ENCODE data around the gene GINS3. TPM values are rescaled to one million over a fixed set of nuclear protein-coding genes. Genes with fewer than 3 reads are reported as not detected.

Gene GINS3
- total RNA-seq, 4 donors from 2014 or later, result 2.6 to 9.6 (median 6.8) TPM

- peaks cover 39% of the 10 kb centered on the region for H3K4me1 ChIP-seq
- H3K36me3 ChIP-seq, result no peaks in the 10 kb centered on the region
- TF ChIP-seq POLR2AphosphoS5 (IDR thresholded peaks at IDR 0.05), result no peak
- no peak for TF ChIP-seq EP300 (IDR thresholded peaks at IDR 0.05)
- TF ChIP-seq, protein P1, sequence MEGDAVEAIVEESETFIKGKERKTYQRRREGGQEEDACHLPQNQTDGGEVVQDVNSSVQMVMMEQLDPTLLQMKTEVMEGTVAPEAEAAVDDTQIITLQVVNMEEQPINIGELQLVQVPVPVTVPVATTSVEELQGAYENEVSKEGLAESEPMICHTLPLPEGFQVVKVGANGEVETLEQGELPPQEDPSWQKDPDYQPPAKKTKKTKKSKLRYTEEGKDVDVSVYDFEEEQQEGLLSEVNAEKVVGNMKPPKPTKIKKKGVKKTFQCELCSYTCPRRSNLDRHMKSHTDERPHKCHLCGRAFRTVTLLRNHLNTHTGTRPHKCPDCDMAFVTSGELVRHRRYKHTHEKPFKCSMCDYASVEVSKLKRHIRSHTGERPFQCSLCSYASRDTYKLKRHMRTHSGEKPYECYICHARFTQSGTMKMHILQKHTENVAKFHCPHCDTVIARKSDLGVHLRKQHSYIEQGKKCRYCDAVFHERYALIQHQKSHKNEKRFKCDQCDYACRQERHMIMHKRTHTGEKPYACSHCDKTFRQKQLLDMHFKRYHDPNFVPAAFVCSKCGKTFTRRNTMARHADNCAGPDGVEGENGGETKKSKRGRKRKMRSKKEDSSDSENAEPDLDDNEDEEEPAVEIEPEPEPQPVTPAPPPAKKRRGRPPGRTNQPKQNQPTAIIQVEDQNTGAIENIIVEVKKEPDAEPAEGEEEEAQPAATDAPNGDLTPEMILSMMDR (IDR thresholded peaks at IDR 0.05), result no peak
- TF ChIP-seq POLR2A (IDR thresholded peaks at IDR 0.05), result no peak
- H3K27me3 ChIP-seq, result no peaks in the 10 kb centered on the region
- no peak for DNase-seq (ENCODE audit: low spot score in 2 of 2)
- H3K27ac ChIP-seq, result peak overlapping the region; percentile 66
- WGBS, result 70% methylated on average over 1 of the region's 1 CpG
- no peaks in the 10 kb centered on the region for H3K9me3 ChIP-seq
- H3K4me3 ChIP-seq, result no peak overlapping the region
Measured at GRCh38 chr16:58451945-58452401, 59.7 kb downstream of the GINS3 start.

DNA sequence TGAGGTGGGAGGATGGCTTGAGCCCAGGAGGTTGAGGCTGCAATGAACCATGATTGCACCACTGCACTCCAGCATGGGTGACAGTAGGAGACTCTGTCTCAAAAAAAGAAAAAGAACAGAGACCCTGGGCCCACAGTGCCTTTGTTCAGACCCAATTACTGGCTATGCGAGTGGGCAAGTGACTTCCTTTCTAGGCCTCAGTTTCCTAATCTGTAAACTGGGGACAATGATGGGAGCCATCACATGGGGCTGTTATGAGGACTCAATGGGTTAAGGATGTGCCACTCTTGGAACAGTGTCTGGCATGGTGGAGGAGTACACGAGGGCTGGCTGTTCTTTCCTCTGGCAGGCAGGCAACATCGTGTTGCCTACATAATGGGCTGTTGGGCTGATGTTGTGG, 60.4 kb downstream of the GINS3 start:
- Histone ChIP-seq H3K27ac (no peak overlapping the region), H3K27me3 (no peaks in the 10 kb centered on the region), H3K4me3 (no peak overlapping the region), H3K36me3 (no peaks in the 10 kb centered on the region), H3K9me3 (no peaks in the 10 kb centered on the region), H3K4me1 (peaks cover 39% of the 10 kb centered on the region)
- TF ChIP-seq, protein P1 (IDR thresholded peaks at IDR 0.05), result no peak
- TF ChIP-seq POLR2A (IDR thresholded peaks at IDR 0.05), result no peak
- TF ChIP-seq EP300 (IDR thresholded peaks at IDR 0.05), result no peak
- no peak for TF ChIP-seq POLR2AphosphoS5 (IDR thresholded peaks at IDR 0.05)
- DNase-seq (ENCODE audit: low spot score in 2 of 2), result no peak
- WGBS, result 100% methylated on average over 2 of the region's 3 CpGs

DNA sequence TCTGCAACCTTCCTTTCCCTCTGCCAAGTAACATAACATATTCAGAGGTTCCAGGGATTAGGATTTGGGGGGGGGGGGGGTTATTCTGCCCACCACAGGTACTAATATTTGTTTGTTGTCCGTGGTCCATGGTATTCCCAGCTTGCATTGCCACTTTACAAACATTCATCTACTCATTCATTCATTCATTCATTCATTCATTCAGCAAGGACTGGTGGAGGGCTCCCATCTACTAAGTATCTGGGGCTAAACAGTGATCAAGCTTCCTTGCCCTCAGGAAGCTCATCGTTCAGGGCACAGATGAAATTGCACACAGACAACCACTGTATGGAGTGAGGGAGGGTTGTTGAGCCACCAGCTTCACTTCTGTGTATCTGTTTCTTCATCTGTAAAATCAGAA, 61.9 kb downstream of the GINS3 start:
- Histone ChIP-seq H3K9me3 (no peaks in the 10 kb centered on the region), H3K4me3 (no peak overlapping the region), H3K4me1 (peaks cover 31% of the 10 kb centered on the region), H3K27me3 (no peaks in the 10 kb centered on the region), H3K27ac (no peak overlapping the region), H3K36me3 (no peaks in the 10 kb centered on the region)
- 89% methylated on average over 2 of the region's 2 CpGs for WGBS
- DNase-seq (ENCODE audit: low spot score in 2 of 2), result no peak
- TF ChIP-seq POLR2A (IDR thresholded peaks at IDR 0.05), result no peak
- TF ChIP-seq EP300 (IDR thresholded peaks at IDR 0.05), result no peak
- TF ChIP-seq, protein P1 (IDR thresholded peaks at IDR 0.05), result no peak
- no peak for TF ChIP-seq POLR2AphosphoS5 (IDR thresholded peaks at IDR 0.05)

GRCh38 chr16:58454856-58455255, 62.6 kb downstream of the GINS3 start:
- no peaks in the 10 kb centered on the region for H3K9me3 ChIP-seq
- H3K4me3 ChIP-seq, result no peak overlapping the region
- H3K36me3 ChIP-seq, result no peaks in the 10 kb centered on the region
- no peak for TF ChIP-seq POLR2A (IDR thresholded peaks at IDR 0.05)
- no peak for TF ChIP-seq POLR2AphosphoS5 (IDR thresholded peaks at IDR 0.05)
- TF ChIP-seq, protein P1 (IDR thresholded peaks at IDR 0.05), result no peak
- TF ChIP-seq EP300 (IDR thresholded peaks at IDR 0.05), result no peak
- WGBS, result 92% methylated on average over 5 of the region's 5 CpGs
- H3K27ac ChIP-seq, result no peak overlapping the region
- H3K4me1 ChIP-seq, result peaks cover 24% of the 10 kb centered on the region
- no peaks in the 10 kb centered on the region for H3K27me3 ChIP-seq
- DNase-seq (ENCODE audit: low spot score in 2 of 2), result no peak

Other genes with a start within 250 kb of the GINS3 start
- 100 to 1,000 TPM in 1 of 4 donors, 10 to 100 TPM in 3; 53.3 to 112 (median 70.0) TPM for gene CSNK2A2, start 194.4 kb upstream of the GINS3 start, total RNA-seq
- not detected for gene PRSS54, start 97.4 kb upstream of the GINS3 start, total RNA-seq
- 10 to 100 TPM; 42.5 to 70.3 (median 50.7) TPM for gene NDRG4, start 107.7 kb downstream of the GINS3 start, total RNA-seq
- 10 to 100 TPM; 42.6 to 71.8 (median 51.7) TPM for gene SETD6, start 123.0 kb downstream of the GINS3 start, total RNA-seq
- 100 to 1,000 TPM in 3 of 4 donors, 10 to 100 TPM in 1; 94.8 to 238 (median 143) TPM for gene CNOT1, start 237.4 kb downstream of the GINS3 start, total RNA-seq

All from suprapubic skin (tissue), 4 donors.